Limb (tissue), 2 donors: ENCODE data around the gene SSC4D.
"Not testable (repeated sequence)": the region's sequence is repeated elsewhere in the genome, so short reads cannot be mapped to it uniquely, and the experiment has no call there.

Source experiments
- DNase-seq, 2 donors: peaks; one replicate each; pipeline ENCODE4 v3.0.0-alpha.2; 2016; ENCODE audit errors: extremely low spot score in 2 of 2

Gene SSC4D

GRCh38 chr7:76409537-76409936 lies at the start of gene SSC4D:
SSC4D (minus strand) TSS chr7:76409697; CDS start chr7:76404439, 5,258 bp downstream.
- peak in 1 of 2 donors; percentile 57 for DNase-seq

GRCh38 chr7:76458504-76458903 lies 49.0 kb upstream of the SSC4D start:
- not testable (repeated sequence) for DNase-seq

- DNase-seq = not testable (repeated sequence)
Measured at GRCh38 chr7:76457017-76457416, 47.5 kb upstream of the SSC4D start.

GRCh38 chr7:76445577-76446008 lies 36.1 kb upstream of the SSC4D start:
- DNase-seq = not testable (repeated sequence)

GRCh38 chr7:76443846-76444245 lies 34.3 kb upstream of the SSC4D start:
- not testable (repeated sequence) for DNase-seq

- DNase-seq = not testable (repeated sequence)
Measured at GRCh38 chr7:76442664-76443446, 33.4 kb upstream of the SSC4D start.

GRCh38 chr7:76441792-76442191 lies 32.3 kb upstream of the SSC4D start:
- DNase-seq = not testable (repeated sequence)

GRCh38 chr7:76440404-76440803 lies 30.9 kb upstream of the SSC4D start:
- not testable (repeated sequence) for DNase-seq

- not testable (repeated sequence) for DNase-seq
Measured at GRCh38 chr7:76439120-76439888, 29.8 kb upstream of the SSC4D start.

- DNase-seq = peak; percentile 53 to 68
Measured at GRCh38 chr7:76437873-76438272, 28.4 kb upstream of the SSC4D start.

- no peak for DNase-seq
Measured at GRCh38 chr7:76430836-76431235, 21.3 kb upstream of the SSC4D start.

GRCh38 chr7:76430211-76430610 lies 20.7 kb upstream of the SSC4D start:
- DNase-seq = no peak

GRCh38 chr7:76428868-76429805 lies 19.6 kb upstream of the SSC4D start:
- no peak for DNase-seq

- DNase-seq = no peak
Measured at GRCh38 chr7:76428149-76428823, 18.8 kb upstream of the SSC4D start.

- no peak for DNase-seq
Measured at GRCh38 chr7:76427635-76428034, 18.1 kb upstream of the SSC4D start.

- DNase-seq = no peak
Measured at GRCh38 chr7:76426246-76426645, 16.7 kb upstream of the SSC4D start.

- not testable (repeated sequence) for DNase-seq
Measured at GRCh38 chr7:76425558-76425957, 16.1 kb upstream of the SSC4D start.

- DNase-seq = no peak
Measured at GRCh38 chr7:76425156-76425555, 15.7 kb upstream of the SSC4D start.

GRCh38 chr7:76424413-76425111 lies 15.1 kb upstream of the SSC4D start, which contains the start of gene ZP3:
ZP3 (plus strand) TSS chr7:76424950; CDS start chr7:76424965, 15 bp downstream.
- no peak for DNase-seq
